HEK293T (cell line): ENCODE results near the gene HYDIN.
"Not testable (repeated sequence)": the region's sequence is repeated elsewhere in the genome, so short reads cannot be mapped to it uniquely, and the experiment has no call there.

ENCODE experiments used
- CTCF ChIA-PET: fragments of 350-600 bp; formaldehyde crosslinking; extraction: SDS; loops from one replicate; lab custom pipeline; 2021; ENCODE audit warnings: antibody characterized with exemption, inconsistent platforms; lab: Yijun Ruan, JAX
- POLR2A ChIA-PET: fragments of 350-600 bp; formaldehyde crosslinking; extraction: SDS; loops from one replicate; lab custom pipeline; 2020; ENCODE audit warnings: antibody characterized with exemption, inconsistent platforms; lab: Yijun Ruan, JAX
- DNase-seq: peaks from one replicate; pipeline ENCODE4 v3.0.0; 2012; ENCODE audit warnings: mixed read lengths; ENCODE audit errors: extremely low spot score
- BHLHE40 ChIP-seq: fragments of 450-650 bp; IDR thresholded peaks from 2 replicates; pipeline ENCODE4 v1.6.1; 2016; ENCODE audit warnings: mild to moderate bottlenecking, moderate library complexity, borderline replicate concordance
- ELF4 ChIP-seq: fragments of 450-650 bp; IDR thresholded peaks from 2 replicates; pipeline ENCODE4 v1.6.1; 2017; ENCODE audit warnings: antibody characterized with exemption
- L3MBTL2 ChIP-seq: fragments of 450-650 bp; conservative IDR thresholded peaks from 2 replicates; pipeline ENCODE4 v1.6.1; 2016; ENCODE audit warnings: mild to moderate bottlenecking
- PKNOX1 ChIP-seq: fragments of 450-650 bp; IDR thresholded peaks from 2 replicates; pipeline ENCODE4 v1.6.1; 2016
- TARDBP ChIP-seq: fragments of 450-650 bp; IDR thresholded peaks from 2 replicates; pipeline ENCODE4 v1.6.1; 2016
- ZNF384 ChIP-seq: fragments of 450-650 bp; IDR thresholded peaks from 2 replicates; pipeline ENCODE4 v1.6.1; 2016

The HYDIN gene

DNA sequence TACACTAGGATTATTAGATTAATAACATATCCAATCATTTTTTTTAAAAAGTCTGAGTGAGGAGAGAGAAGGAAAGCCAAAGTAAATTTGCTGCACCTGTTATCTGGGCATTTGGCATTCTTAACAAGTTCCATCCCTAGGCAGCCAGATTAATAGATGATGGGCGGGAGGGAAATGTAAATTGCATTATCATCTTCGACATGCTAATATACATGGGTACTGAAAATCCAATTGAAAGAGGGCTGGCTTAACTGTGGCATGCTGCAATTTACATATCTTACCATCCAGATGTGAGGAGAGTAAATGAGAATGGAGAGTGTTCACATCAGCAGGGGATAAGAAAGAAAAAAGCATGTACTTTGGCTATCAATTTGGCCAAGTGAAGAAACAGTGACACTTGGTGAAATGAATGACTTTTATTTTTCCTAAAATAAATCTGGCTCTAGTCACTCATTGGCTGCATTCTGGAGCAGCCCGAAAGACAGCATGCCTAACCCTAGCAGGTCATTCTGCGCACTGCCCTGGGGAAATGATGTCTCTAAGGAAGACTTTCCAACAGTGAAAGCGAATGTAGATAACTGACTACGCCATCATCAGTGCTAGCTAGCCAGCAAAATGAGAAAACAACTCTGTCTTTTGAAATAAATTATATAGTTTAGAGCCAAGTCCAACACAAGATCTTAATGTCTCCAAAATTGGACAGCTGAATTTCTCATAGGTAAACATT lies 57.9 kb downstream of the HYDIN start:
- no peak for TF ChIP-seq PKNOX1
- no peak for TF ChIP-seq ELF4
- TF ChIP-seq BHLHE40, result no peak
- no peak for TF ChIP-seq L3MBTL2
- TF ChIP-seq ZNF384, result no peak
- no peak for TF ChIP-seq TARDBP
- CTCF ChIA-PET, result no interaction called here
- POLR2A ChIA-PET, result no interaction called here
- no peak for DNase-seq

DNA sequence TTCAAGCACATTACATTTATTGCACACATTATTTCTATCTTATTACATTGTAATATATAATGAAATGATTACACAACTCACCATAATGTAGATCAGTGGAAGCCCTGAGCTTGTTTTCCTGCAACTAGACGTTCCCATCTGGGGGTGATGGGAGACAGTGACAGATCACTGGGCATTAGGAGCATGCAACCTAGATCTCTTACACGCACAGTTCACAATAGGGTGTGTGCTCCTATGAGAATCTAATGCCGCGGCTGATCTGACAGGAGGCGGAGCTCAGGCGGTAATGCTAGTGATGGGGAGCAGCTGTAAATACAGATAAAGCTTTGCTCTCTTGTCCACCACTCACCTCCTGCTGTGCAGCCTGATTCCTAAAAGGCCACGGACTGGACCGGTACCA lies 69.5 kb downstream of the HYDIN start:
- DNase-seq, CTCF ChIA-PET, POLR2A ChIA-PET: not testable (repeated sequence)

DNA sequence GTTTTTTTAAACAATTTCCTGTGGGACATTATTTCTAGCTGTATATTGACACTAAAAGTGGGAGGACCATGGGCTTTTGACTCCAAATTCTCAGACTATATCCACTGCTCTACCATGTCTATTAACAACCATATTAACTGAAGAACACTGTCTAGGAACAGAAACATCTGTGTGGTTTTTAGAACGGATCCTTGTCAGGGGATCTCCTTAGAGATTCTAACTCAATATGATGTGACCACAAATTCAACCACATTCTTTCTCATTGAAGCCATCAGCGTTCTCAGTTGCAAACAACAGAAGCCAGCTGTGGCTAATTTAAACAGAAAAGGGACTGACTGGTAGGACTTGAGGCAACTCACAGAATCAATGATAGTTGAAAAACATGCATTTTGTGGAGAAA lies 73.2 kb downstream of the HYDIN start:
- CTCF ChIA-PET, DNase-seq, POLR2A ChIA-PET: not testable (repeated sequence)

- CTCF ChIA-PET, DNase-seq, POLR2A ChIA-PET: not testable (repeated sequence)
These were observed 77.2 kb downstream of the HYDIN start for GRCh38 chr16:71153329-71153728.

GRCh38 chr16:71151654-71152053 lies 78.9 kb downstream of the HYDIN start:
- DNase-seq, POLR2A ChIA-PET, CTCF ChIA-PET: not testable (repeated sequence)

DNA sequence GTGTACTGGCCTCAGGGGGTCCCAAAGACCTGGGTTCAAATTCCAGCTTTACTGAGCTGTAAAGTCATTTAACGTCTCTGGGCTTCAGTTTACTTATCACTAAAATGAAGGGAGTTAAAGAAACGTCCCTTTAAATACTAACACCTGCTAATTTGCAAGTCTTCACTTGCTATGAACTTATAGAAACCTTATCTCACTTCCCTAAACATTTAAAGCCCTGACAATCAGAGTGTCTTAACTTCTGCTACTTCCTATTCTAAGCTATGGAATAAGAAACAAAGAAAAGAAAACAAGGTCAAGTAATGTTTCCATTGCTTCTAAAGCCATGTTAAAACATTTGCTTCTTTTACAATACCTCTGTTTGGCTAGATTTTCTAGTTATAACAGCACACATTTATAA lies 87.3 kb downstream of the HYDIN start:
- POLR2A ChIA-PET, CTCF ChIA-PET, DNase-seq: not testable (repeated sequence)

GRCh38 chr16:71110565-71110964 lies 120.0 kb downstream of the HYDIN start:
- POLR2A ChIA-PET, DNase-seq, CTCF ChIA-PET: not testable (repeated sequence)

GRCh38 chr16:71109656-71110208 lies 120.8 kb downstream of the HYDIN start:
- POLR2A ChIA-PET, DNase-seq, CTCF ChIA-PET: not testable (repeated sequence)

GRCh38 chr16:71105881-71106280 lies 124.6 kb downstream of the HYDIN start:
- POLR2A ChIA-PET, DNase-seq, CTCF ChIA-PET: not testable (repeated sequence)

DNA sequence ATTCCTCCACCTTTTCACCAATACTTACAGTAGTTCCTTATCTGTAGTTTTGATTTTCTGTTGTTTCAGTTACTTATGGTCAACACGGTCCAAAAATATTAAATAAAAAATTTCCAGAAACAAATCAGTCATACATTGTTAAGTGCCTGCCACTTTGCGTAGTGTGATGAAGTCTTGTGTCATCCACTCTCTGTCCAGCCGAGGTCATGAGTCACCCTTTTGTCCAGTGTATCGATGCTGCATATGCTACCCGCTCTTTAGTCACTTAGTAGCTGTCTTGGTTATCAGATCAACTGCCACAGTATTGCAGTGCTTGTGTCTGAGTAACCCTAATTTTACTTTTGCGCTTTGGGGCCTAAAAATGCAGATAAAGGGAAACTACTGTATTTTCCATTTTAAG lies 146.9 kb downstream of the HYDIN start:
- POLR2A ChIA-PET, CTCF ChIA-PET, DNase-seq: not testable (repeated sequence)

- CTCF ChIA-PET, POLR2A ChIA-PET, DNase-seq: not testable (repeated sequence)
These were observed 149.7 kb downstream of the HYDIN start for GRCh38 chr16:71080777-71081176.

- CTCF ChIA-PET, DNase-seq, POLR2A ChIA-PET: not testable (repeated sequence)
These were observed 150.3 kb downstream of the HYDIN start for GRCh38 chr16:71080262-71080661.

- POLR2A ChIA-PET, DNase-seq, CTCF ChIA-PET: not testable (repeated sequence)
These were observed 159.9 kb downstream of the HYDIN start for GRCh38 chr16:71070651-71071050.

- CTCF ChIA-PET, POLR2A ChIA-PET: not testable (repeated sequence)
These were observed 160.7 kb downstream of the HYDIN start for GRCh38 chr16:71069842-71070241.

GRCh38 chr16:71053897-71054609 lies 176.5 kb downstream of the HYDIN start:
- POLR2A ChIA-PET, result not testable (repeated sequence)

More at GRCh38 chr16:71069842-71070241, 160.7 kb downstream of the HYDIN start:
- DNase-seq, result not testable (repeated sequence)

DNA sequence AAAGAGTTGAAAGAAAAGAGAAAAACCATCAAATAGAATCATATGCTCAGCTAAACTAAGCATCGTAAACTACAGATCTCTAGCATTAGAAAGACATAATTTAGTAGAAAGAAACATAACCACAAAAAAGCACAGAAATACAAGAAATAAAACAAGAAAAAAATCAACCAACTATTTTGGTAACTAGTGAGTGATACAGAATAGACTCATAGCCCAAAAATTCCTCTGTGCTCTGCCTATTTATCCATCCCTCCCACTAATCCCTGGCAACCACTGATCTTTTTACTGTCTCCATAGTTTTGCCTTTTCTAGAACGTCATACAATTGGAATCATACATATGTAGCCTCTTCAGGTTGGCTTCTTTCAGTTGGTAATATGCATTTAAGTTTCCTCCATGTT lies 180.2 kb downstream of the HYDIN start:
- CTCF ChIA-PET, result not testable (repeated sequence)

More at GRCh38 chr16:71053897-71054609, 176.5 kb downstream of the HYDIN start:
- DNase-seq, CTCF ChIA-PET: not testable (repeated sequence)

More for the DNA sequence above, 180.2 kb downstream of the HYDIN start:
- DNase-seq, POLR2A ChIA-PET: not testable (repeated sequence)
